ENCODE data around the gene SEPHS1. TPM values are rescaled to one million over a fixed set of nuclear protein-coding genes. Genes with fewer than 3 reads are reported as not detected.

The SEPHS1 gene
- total RNA-seq, 2 donors from 2014 or later: 127 to 268 TPM

GRCh38 chr10:13321576-13321975, 26.5 kb downstream of the SEPHS1 start:
- Mint-ChIP-seq H3K27ac (no peak overlapping the region), H3K27me3 (ENCODE audit: insufficient read depth) (no peaks in the 10 kb centered on the region), H3K4me1 (no peaks in the 10 kb centered on the region), H3K4me3 (no peak overlapping the region), H3K36me3 (ENCODE audit: low read depth) (peaks cover 77% of the 10 kb centered on the region), H3K9me3 (no peaks in the 10 kb centered on the region)
- Histone ChIP-seq H3K4me3 (ENCODE audit: low read length) (no peak overlapping the region), H3K9ac (ENCODE audit: extremely low read depth, low read length, poor library complexity, severe bottlenecking) (no peak overlapping the region), H3K9me3 (ENCODE audit: control insufficient read depth, low read length) (no peaks in the 10 kb centered on the region), H3K27ac (ENCODE audit: low read depth, low read length) (no peak overlapping the region), H3K36me3 (ENCODE audit: control insufficient read depth, insufficient read depth, low read length) (peaks cover 68% of the 10 kb centered on the region), H3K27me3 (ENCODE audit: control insufficient read depth, insufficient read depth, low read length, poor library complexity, severe bottlenecking) (no peaks in the 10 kb centered on the region), H3K4me1 (ENCODE audit: control insufficient read depth, insufficient read depth, low read length) (no peaks in the 10 kb centered on the region)
- no peak for DNase-seq
- 92 to 95% methylated on average over 11 to 13 of the region's 13 CpGs for WGBS, 2 experiments (ENCODE audit: insufficient coverage in 1 of 2, insufficient read length in 1 of 2)
- TF ChIP-seq CTCF (conservative IDR thresholded peaks at IDR 0.05): no peak

- Histone ChIP-seq H3K9ac (ENCODE audit: extremely low read depth, low read length, poor library complexity, severe bottlenecking) (no peak overlapping the region), H3K27me3 (ENCODE audit: control insufficient read depth, insufficient read depth, low read length, poor library complexity, severe bottlenecking) (no peaks in the 10 kb centered on the region), H3K36me3 (ENCODE audit: control insufficient read depth, insufficient read depth, low read length) (peaks cover 46% of the 10 kb centered on the region), H3K4me3 (ENCODE audit: low read length) (no peak overlapping the region), H3K9me3 (ENCODE audit: control insufficient read depth, low read length) (no peaks in the 10 kb centered on the region), H3K4me1 (ENCODE audit: control insufficient read depth, insufficient read depth, low read length) (no peaks in the 10 kb centered on the region), H3K27ac (ENCODE audit: low read depth, low read length) (no peak overlapping the region)
- no peaks in the 10 kb centered on the region for H3K9me3 Mint-ChIP-seq
- no peaks in the 10 kb centered on the region for H3K4me1 Mint-ChIP-seq
- WGBS, 2 experiments (ENCODE audit: insufficient coverage in 1 of 2, insufficient read length in 1 of 2): 91 to 92% methylated on average over 3 to 7 of the region's 7 CpGs
- H3K36me3 Mint-ChIP-seq (ENCODE audit: low read depth): peaks cover 55% of the 10 kb centered on the region
- no peak for DNase-seq
- H3K27me3 Mint-ChIP-seq (ENCODE audit: insufficient read depth): no peaks in the 10 kb centered on the region
- H3K27ac Mint-ChIP-seq: no peak overlapping the region
- no peak overlapping the region for H3K4me3 Mint-ChIP-seq
- TF ChIP-seq CTCF (conservative IDR thresholded peaks at IDR 0.05): no peak
Observed at GRCh38 chr10:13319166-13319565, 28.9 kb downstream of the SEPHS1 start.

GRCh38 chr10:13317474-13317873, 30.6 kb downstream of the SEPHS1 start:
- Histone ChIP-seq H3K9ac (ENCODE audit: extremely low read depth, low read length, poor library complexity, severe bottlenecking) (no peak overlapping the region), H3K4me1 (ENCODE audit: control insufficient read depth, insufficient read depth, low read length) (no peaks in the 10 kb centered on the region), H3K36me3 (ENCODE audit: control insufficient read depth, insufficient read depth, low read length) (peaks cover 35% of the 10 kb centered on the region), H3K27ac (ENCODE audit: low read depth, low read length) (no peak overlapping the region), H3K9me3 (ENCODE audit: control insufficient read depth, low read length) (no peaks in the 10 kb centered on the region), H3K4me3 (ENCODE audit: low read length) (no peak overlapping the region), H3K27me3 (ENCODE audit: control insufficient read depth, insufficient read depth, low read length, poor library complexity, severe bottlenecking) (no peaks in the 10 kb centered on the region)
- Mint-ChIP-seq H3K27me3 (ENCODE audit: insufficient read depth) (no peaks in the 10 kb centered on the region), H3K4me3 (no peak overlapping the region), H3K27ac (no peak overlapping the region), H3K36me3 (ENCODE audit: low read depth) (peaks cover 38% of the 10 kb centered on the region), H3K9me3 (no peaks in the 10 kb centered on the region), H3K4me1 (no peaks in the 10 kb centered on the region)
- TF ChIP-seq CTCF (conservative IDR thresholded peaks at IDR 0.05): no peak
- peak; percentile 67 for DNase-seq
- 93 to 98% methylated on average over 5 to 6 of the region's 6 CpGs for whole genome bisulfite sequencing, 2 experiments (ENCODE audit: insufficient coverage in 1 of 2, insufficient read length in 1 of 2)
